GM19372 (cell line): ENCODE measurements around the gene RLF.

ENCODE experiments used
- ATAC-seq: cut with Tn5 transposase; IDR thresholded peaks from one replicate; pipeline ENCODE4 v1.9.1; 2021; ENCODE audit warnings: mild to moderate bottlenecking, low read depth, moderate library complexity; ENCODE audit not compliant: unreplicated experiment

RLF gene

GRCh38 chr1:40221977-40222772, 61.0 kb downstream of the RLF start:
- ATAC-seq = no peak

- no peak for ATAC-seq
Measured at GRCh38 chr1:40224040-40224439, 62.9 kb downstream of the RLF start.

GRCh38 chr1:40226192-40226591, 65.0 kb downstream of the RLF start:
- no peak for ATAC-seq

- peak; percentile 91 for ATAC-seq
Measured at GRCh38 chr1:40232444-40232843, 71.3 kb downstream of the RLF start.

GRCh38 chr1:40239626-40240025, 78.4 kb downstream of the RLF start:
- no peak for ATAC-seq

- ATAC-seq = no peak
Measured at GRCh38 chr1:40240390-40240789, 79.2 kb downstream of the RLF start.

- ATAC-seq = no peak
Measured at GRCh38 chr1:40241362-40241761, 80.2 kb downstream of the RLF start.

- no peak for ATAC-seq
Measured at GRCh38 chr1:40243351-40243750, 82.2 kb downstream of the RLF start.

GRCh38 chr1:40244138-40244744, 83.1 kb downstream of the RLF start:
- ATAC-seq = no peak

- no peak for ATAC-seq
Measured at GRCh38 chr1:40245686-40246085, 84.5 kb downstream of the RLF start.

GRCh38 chr1:40247655-40248054, 86.5 kb downstream of the RLF start, which contains the start of gene TMCO2:
Gene TMCO2, plus strand, starts transcription at chr1:40247937. Its CDS starts 57 bp downstream, at chr1:40247994.
- ATAC-seq = no peak

GRCh38 chr1:40248412-40248811, 87.2 kb downstream of the RLF start:
- no peak for ATAC-seq

GRCh38 chr1:40251456-40251855, 90.3 kb downstream of the RLF start:
- ATAC-seq = no peak

- ATAC-seq = no peak
Measured at GRCh38 chr1:40252601-40253000, 91.4 kb downstream of the RLF start.

GRCh38 chr1:40255231-40255630, 94.0 kb downstream of the RLF start:
- ATAC-seq = no peak

GRCh38 chr1:40256401-40257084, 95.4 kb downstream of the RLF start:
- no peak for ATAC-seq

- ATAC-seq = no peak
Measured at GRCh38 chr1:40257313-40257687, 96.1 kb downstream of the RLF start.

- peak; percentile 93 for ATAC-seq
Measured at GRCh38 chr1:40257688-40258444, 96.7 kb downstream of the RLF start, which contains the start of gene ZMPSTE24. Gene ZMPSTE24, plus strand, starts transcription at chr1:40258236. Its CDS starts 36 bp downstream, at chr1:40258272.

- no peak for ATAC-seq
Measured at GRCh38 chr1:40258445-40258769, 97.2 kb downstream of the RLF start.

GRCh38 chr1:40264354-40264781, 103.2 kb downstream of the RLF start:
- ATAC-seq = no peak

- no peak for ATAC-seq
Measured at GRCh38 chr1:40265298-40265697, 104.1 kb downstream of the RLF start.
